ENCODE measurements around the gene CACNA2D4.

CACNA2D4 gene

GRCh38 chr12:1933342-1934051 lies 15.0 kb upstream of the CACNA2D4 start:
- DNase-seq: no peak

- DNase-seq: no peak
Observed at GRCh38 chr12:1932264-1932777, 13.9 kb upstream of the CACNA2D4 start.

GRCh38 chr12:1931642-1932041 lies 13.2 kb upstream of the CACNA2D4 start:
- DNase-seq: no peak

GRCh38 chr12:1930803-1931597 lies 12.5 kb upstream of the CACNA2D4 start:
- DNase-seq: no peak

GRCh38 chr12:1929985-1930802 lies 11.7 kb upstream of the CACNA2D4 start:
- DNase-seq: no peak

GRCh38 chr12:1929241-1929984 lies 11.0 kb upstream of the CACNA2D4 start:
- no peak for DNase-seq

- no peak for DNase-seq
Observed at GRCh38 chr12:1928439-1929121, 10.1 kb upstream of the CACNA2D4 start.

- no peak for DNase-seq
Observed at GRCh38 chr12:1927751-1928351, 9.4 kb upstream of the CACNA2D4 start.

- no peak for DNase-seq
Observed at GRCh38 chr12:1927051-1927680, 8.7 kb upstream of the CACNA2D4 start.

- DNase-seq: no peak
Observed at GRCh38 chr12:1926251-1926657, 7.8 kb upstream of the CACNA2D4 start.

GRCh38 chr12:1925684-1926006 lies 7.2 kb upstream of the CACNA2D4 start:
- no peak for DNase-seq

- DNase-seq: no peak
Observed at GRCh38 chr12:1924996-1925683, 6.7 kb upstream of the CACNA2D4 start.

GRCh38 chr12:1922985-1923384 lies 4.5 kb upstream of the CACNA2D4 start:
- no peak for DNase-seq

GRCh38 chr12:1922075-1922709 lies 3.7 kb upstream of the CACNA2D4 start:
- DNase-seq: no peak

GRCh38 chr12:1920971-1921370 lies 2.5 kb upstream of the CACNA2D4 start:
- DNase-seq: no peak

- no peak for DNase-seq
Observed at GRCh38 chr12:1920436-1920835, 2.0 kb upstream of the CACNA2D4 start.

GRCh38 chr12:1919763-1920162 lies 1.3 kb upstream of the CACNA2D4 start:
- no peak for DNase-seq

- no peak for DNase-seq
Observed at GRCh38 chr12:1919284-1919683, 832 bp upstream of the CACNA2D4 start.

GRCh38 chr12:1918884-1919236 lies 408 bp upstream of the CACNA2D4 start:
- DNase-seq: no peak
